Neural crest cell (in vitro differentiated cells): Measurements from ENCODE around the gene GPR35. TPM values are rescaled to one million over a fixed set of nuclear protein-coding genes. Genes with fewer than 3 reads are reported as not detected.

Experiments used
- DNase-seq: peaks from one replicate; pipeline ENCODE4 v3.0.0; 2021; ENCODE audit warnings: low read depth, mixed read lengths, low spot score
- H3K27ac Mint-ChIP-seq: one replicate; pipeline ENCODE4 v1.8.0; 2021; ENCODE audit warnings: mild to moderate bottlenecking, mixed read lengths; ENCODE audit not compliant: unreplicated experiment
- H3K27me3 Mint-ChIP-seq: 2 replicates; pipeline ENCODE4 v1.8.0; 2021; ENCODE audit warnings: low read depth, mild to moderate bottlenecking, mixed read lengths
- H3K36me3 Mint-ChIP-seq: 2 replicates; pipeline ENCODE4 v1.8.0; 2021; ENCODE audit warnings: low read depth, mild to moderate bottlenecking, mixed read lengths
- H3K4me1 Mint-ChIP-seq: 2 replicates; pipeline ENCODE4 v1.8.0; 2021; ENCODE audit warnings: mixed read lengths
- H3K4me3 Mint-ChIP-seq: one replicate; pipeline ENCODE4 v1.8.0; 2021; ENCODE audit warnings: mild to moderate bottlenecking, mixed read lengths
- H3K9me3 Mint-ChIP-seq: 2 replicates; pipeline ENCODE4 v1.8.0; 2021; ENCODE audit warnings: mixed read lengths
- CTCF ChIP-seq: fragments of 200-600 bp; sonication (generic); conservative IDR thresholded peaks from 2 replicates; pipeline ENCODE4 v1.5.0; 2021; ENCODE audit warnings: antibody characterized with exemption, mild to moderate bottlenecking
- total RNA-seq: library from RNA; stranded (reverse); gene quantifications from 2 replicates; pipeline ENCODE4 v1.2.1, GENCODE V29; 2021

Gene GPR35
- total RNA-seq, 1 donor from 2014 or later: 1.7 TPM

DNA sequence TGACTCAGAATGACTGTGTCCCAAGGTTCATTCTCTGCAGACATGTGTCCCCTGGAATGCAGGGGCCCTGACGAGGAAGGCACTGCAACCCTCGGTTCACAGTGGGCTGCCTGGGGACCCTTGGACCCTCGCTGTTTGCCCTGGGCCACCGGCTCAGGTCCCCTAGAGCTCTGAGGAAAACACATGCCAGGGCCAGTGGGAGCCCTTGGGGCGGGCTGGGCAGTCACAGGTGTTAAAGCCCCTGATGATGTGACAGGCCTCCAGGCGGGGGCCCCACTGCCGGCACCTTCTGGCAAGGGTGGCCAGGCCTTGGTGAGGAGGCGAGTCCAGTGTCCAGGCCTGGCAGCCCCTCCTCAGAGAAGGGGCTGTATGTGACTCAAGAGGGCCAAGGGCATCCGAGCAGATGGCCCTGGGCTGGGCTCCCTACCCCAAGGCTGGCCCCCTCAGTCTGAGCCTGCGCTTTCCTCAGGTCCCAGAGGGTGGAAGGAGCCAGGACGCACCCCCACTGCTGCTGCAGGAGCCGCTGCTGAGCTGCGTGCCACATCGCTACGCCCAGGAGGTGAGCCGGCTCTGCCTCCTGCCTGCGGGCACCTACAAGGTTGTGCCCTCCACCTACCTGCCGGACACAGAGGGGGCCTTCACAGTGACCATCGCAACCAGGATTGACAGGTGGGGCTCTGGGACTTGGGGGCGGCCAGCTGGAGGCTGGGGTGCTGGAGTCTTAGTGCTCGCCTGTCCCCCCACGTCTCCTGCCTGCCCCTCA is 27.7 kb upstream of the GPR35 start:
- no peak for TF ChIP-seq CTCF
- no peak for DNase-seq
- no peaks in the 10 kb centered on the region for H3K36me3 Mint-ChIP-seq
- H3K4me3 Mint-ChIP-seq: no peak overlapping the region
- no peaks in the 10 kb centered on the region for H3K9me3 Mint-ChIP-seq
- H3K4me1 Mint-ChIP-seq: no peaks in the 10 kb centered on the region
- no peaks in the 10 kb centered on the region for H3K27me3 Mint-ChIP-seq
- H3K27ac Mint-ChIP-seq: no peak overlapping the region

DNA sequence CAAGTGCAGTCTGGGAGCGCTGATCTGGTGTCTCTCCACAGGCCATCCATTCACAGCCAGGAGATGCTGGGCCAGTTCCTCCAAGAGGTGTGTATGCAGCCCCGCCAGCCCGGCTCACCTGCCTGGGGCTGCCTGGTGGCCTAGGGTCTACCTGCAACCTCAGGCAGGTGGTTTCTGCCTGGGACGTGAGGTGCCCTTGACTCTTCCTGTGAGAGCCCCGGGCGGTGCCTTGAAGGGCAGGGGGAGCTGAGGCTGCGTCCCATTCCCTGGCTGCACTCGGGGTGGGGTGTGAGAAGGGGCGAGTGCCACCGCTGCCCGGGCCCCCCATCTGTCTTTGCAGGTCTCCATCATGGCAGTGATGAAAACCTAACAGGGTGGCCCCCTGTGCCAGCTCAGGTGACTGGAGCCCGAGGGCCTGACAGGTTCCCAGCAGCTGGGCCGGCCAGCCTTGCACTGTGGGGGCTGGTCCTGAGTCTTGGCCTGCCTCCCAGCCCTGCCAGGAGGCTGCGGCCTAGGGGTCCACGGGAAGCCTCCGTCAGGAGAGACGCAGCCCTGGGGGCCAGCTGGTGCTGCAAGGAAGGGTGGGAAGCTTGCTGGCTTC is 26.9 kb upstream of the GPR35 start:
- no peak overlapping the region for H3K27ac Mint-ChIP-seq
- DNase-seq: no peak
- no peak for TF ChIP-seq CTCF
- no peak overlapping the region for H3K4me3 Mint-ChIP-seq
- no peaks in the 10 kb centered on the region for H3K4me1 Mint-ChIP-seq
- no peaks in the 10 kb centered on the region for H3K27me3 Mint-ChIP-seq
- H3K36me3 Mint-ChIP-seq: no peaks in the 10 kb centered on the region
- H3K9me3 Mint-ChIP-seq: no peaks in the 10 kb centered on the region

- Mint-ChIP-seq H3K36me3 (no peaks in the 10 kb centered on the region), H3K4me3 (no peak overlapping the region), H3K27ac (no peak overlapping the region), H3K4me1 (no peaks in the 10 kb centered on the region), H3K27me3 (no peaks in the 10 kb centered on the region), H3K9me3 (no peaks in the 10 kb centered on the region)
- DNase-seq: no peak
- no peak for TF ChIP-seq CTCF
Observed at GRCh38 chr2:240599141-240599583, 26.1 kb upstream of the GPR35 start.

GRCh38 chr2:240600451-240600961 is 24.8 kb upstream of the GPR35 start:
- Mint-ChIP-seq H3K27me3 (no peaks in the 10 kb centered on the region), H3K27ac (no peak overlapping the region), H3K4me1 (peaks cover 7% of the 10 kb centered on the region), H3K36me3 (no peaks in the 10 kb centered on the region), H3K4me3 (no peak overlapping the region), H3K9me3 (no peaks in the 10 kb centered on the region)
- TF ChIP-seq CTCF: no peak
- no peak for DNase-seq

DNA sequence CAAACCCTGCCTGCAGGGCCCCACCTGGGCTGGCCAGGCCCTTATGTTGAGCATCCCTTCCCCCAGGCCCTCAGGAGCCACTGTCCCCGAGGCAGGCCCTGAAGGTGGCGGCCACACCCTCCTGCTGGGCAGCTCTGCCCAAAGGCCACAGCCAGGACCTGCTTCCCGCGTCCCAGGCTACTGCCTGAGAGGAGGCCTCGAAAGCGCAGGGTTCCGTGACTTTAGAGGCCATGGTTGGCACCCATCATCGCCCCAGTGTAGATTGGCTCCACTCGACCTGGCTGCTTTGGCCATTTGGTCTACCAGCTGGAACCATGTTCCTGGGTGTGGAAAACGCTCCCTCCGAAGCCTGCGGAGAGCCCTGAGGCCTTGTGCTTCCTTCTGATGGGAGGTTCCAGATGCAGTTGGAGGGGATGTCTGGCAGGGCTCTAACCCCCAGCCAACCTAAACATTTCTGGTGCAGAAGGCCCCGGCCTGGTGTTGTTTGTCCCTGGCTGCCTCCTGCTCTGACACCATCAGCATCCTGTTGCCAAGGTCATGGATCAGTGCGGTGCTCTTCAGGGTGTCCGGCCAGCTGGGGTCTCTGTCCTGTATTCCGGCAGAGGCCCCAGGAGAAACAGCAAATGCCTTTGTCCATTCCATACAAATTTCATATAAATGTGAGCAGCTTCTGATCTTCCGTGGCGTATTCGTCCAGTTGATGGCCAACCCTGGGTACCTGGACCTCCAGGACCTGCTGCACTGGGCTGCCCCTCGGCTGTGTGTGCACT is 24.0 kb upstream of the GPR35 start:
- no peak for DNase-seq
- H3K36me3 Mint-ChIP-seq: no peaks in the 10 kb centered on the region
- H3K4me3 Mint-ChIP-seq: no peak overlapping the region
- H3K9me3 Mint-ChIP-seq: no peaks in the 10 kb centered on the region
- no peaks in the 10 kb centered on the region for H3K27me3 Mint-ChIP-seq
- H3K27ac Mint-ChIP-seq: no peak overlapping the region
- TF ChIP-seq CTCF: no peak
- H3K4me1 Mint-ChIP-seq: peaks cover 7% of the 10 kb centered on the region
